Cardiac muscle cell (in vitro differentiated cells and primary cell): ENCODE results near the gene HLA-DMA. TPM values are rescaled to one million over a fixed set of nuclear protein-coding genes. Genes with fewer than 3 reads are reported as not detected.

Experiments used
- DNase-seq, 2 donors: peaks; one replicate each; pipeline versions ENCODE4 v3.0.0 to v3.0.0-alpha.2; 2010 to 2017; ENCODE audit warnings: low read depth in 1 of 2, low spot score in 1 of 2
- H3K27ac ChIP-seq: fragments of 200-600 bp; sonication (generic); 2 replicates; pipeline ENCODE4 v1.5.1; 2016
- H3K27me3 ChIP-seq: fragments of 200-600 bp; sonication (generic); 2 replicates; pipeline ENCODE4 v1.6.0; 2016; ENCODE audit warnings: control low read depth
- H3K36me3 ChIP-seq: fragments of 200-600 bp; sonication (generic); 2 replicates; pipeline ENCODE4 v1.5.1; 2016; ENCODE audit warnings: control low read depth
- H3K4me1 ChIP-seq: fragments of 200-600 bp; sonication (generic); 2 replicates; pipeline ENCODE4 v1.8.1; 2017; ENCODE audit warnings: low read depth, mild to moderate bottlenecking, mixed run types
- H3K4me3 ChIP-seq: fragments of 200-600 bp; sonication (generic); 2 replicates; pipeline ENCODE4 v1.5.1; 2016; ENCODE audit warnings: mild to moderate bottlenecking
- H3K9me3 ChIP-seq: fragments of 200-600 bp; sonication (generic); 2 replicates; pipeline ENCODE4 v1.5.1; 2017; ENCODE audit warnings: low read depth, mild to moderate bottlenecking, control low read depth
- polyA plus RNA-seq: library from polyadenylated mRNA; unstranded; fragments of >200 nt; fragmentation: Nextera tagmentation; extraction: Ambion mirVana; gene quantifications from 2 replicates; pipeline ENCODE4 v1.2.1, GENCODE V29; 2016
- total RNA-seq: library from RNA; depleted of rRNA; stranded (reverse); fragments of >200 nt; gene quantifications from 2 replicates; pipeline ENCODE4 v1.2.3, GENCODE V29; 2016
- TF ChIP-seq, protein P1 (sequence below): IDR thresholded peaks from 2 replicates; pipeline ENCODE4 v1.5.1; 2012; ENCODE audit warnings: low read depth, mild to moderate bottlenecking, low read length

HLA-DMA gene
- total and polyA plus RNA-seq, 2 experiments from 2014 or later = 2.9 to 3.7 TPM

DNA sequence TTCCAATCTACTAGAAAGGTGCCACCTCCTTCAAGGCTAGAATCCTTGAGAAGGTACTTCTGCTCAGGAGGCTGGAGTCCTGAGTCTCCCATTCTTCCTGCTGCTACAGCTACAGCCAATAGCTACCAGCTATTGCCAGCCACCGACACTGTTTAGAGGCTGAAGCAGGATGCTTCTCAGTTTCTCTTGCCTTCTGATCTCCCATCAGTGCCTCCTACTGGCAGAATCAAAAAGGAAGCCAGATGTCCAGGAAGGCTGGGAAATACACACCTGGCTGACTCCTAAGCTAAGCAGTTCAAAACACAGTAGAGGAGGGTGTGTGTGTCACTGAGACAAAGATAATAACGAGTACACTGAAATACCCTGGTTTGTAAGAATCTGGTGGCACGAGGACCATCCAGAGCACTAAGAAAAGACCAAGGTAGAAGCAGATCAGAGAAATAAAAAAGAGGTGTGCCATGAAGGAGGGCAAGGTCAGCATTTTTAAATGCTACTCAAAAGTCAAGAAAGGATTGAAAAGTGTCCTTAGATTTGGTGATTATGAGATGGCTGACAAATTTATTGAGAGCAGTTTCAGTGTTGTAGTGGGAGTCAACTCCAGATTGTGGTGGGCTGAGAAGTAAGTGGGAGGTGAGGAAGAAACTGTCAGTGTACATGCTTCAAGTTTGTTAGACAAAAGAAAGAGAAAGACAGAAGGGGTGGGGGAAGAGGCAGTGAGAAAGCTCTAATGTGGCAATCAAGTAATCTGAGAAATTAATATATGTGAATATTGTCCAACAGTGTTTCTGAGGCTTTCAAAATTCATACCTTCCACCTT lies 2.3 kb upstream of the HLA-DMA start:
- no peaks in the 10 kb centered on the region for H3K27me3 ChIP-seq
- DNase-seq = peak; percentile 24 to 26
- no peaks in the 10 kb centered on the region for H3K36me3 ChIP-seq
- no peaks in the 10 kb centered on the region for H3K4me1 ChIP-seq
- no peak overlapping the region for H3K27ac ChIP-seq
- no peaks in the 10 kb centered on the region for H3K9me3 ChIP-seq
- TF ChIP-seq, protein P1, sequence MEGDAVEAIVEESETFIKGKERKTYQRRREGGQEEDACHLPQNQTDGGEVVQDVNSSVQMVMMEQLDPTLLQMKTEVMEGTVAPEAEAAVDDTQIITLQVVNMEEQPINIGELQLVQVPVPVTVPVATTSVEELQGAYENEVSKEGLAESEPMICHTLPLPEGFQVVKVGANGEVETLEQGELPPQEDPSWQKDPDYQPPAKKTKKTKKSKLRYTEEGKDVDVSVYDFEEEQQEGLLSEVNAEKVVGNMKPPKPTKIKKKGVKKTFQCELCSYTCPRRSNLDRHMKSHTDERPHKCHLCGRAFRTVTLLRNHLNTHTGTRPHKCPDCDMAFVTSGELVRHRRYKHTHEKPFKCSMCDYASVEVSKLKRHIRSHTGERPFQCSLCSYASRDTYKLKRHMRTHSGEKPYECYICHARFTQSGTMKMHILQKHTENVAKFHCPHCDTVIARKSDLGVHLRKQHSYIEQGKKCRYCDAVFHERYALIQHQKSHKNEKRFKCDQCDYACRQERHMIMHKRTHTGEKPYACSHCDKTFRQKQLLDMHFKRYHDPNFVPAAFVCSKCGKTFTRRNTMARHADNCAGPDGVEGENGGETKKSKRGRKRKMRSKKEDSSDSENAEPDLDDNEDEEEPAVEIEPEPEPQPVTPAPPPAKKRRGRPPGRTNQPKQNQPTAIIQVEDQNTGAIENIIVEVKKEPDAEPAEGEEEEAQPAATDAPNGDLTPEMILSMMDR = peak; percentile 41
- H3K4me3 ChIP-seq = no peak overlapping the region

DNA sequence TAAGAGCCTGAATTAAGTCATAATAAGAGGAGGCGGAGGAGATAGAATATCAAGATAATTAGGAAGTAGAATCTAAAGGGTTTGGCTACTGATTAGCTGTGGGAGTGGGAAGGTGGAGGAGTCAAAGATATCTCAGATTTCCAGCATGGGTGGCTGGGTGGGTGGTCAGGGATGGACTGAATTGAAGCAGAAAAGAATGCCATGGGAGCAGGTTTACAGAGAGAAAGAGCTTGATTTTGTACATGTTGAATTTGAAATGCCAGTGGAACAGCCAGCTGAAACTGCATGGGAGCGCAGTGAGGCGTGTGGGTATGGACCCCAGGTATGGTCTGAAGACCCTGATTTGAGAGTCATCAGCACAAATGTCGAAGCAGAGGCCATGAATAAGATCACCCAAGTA lies 1.4 kb upstream of the HLA-DMA start:
- Histone ChIP-seq H3K9me3 (no peaks in the 10 kb centered on the region), H3K27me3 (no peaks in the 10 kb centered on the region), H3K4me3 (no peak overlapping the region), H3K4me1 (no peaks in the 10 kb centered on the region), H3K27ac (no peak overlapping the region), H3K36me3 (no peaks in the 10 kb centered on the region)
- DNase-seq = no peak
- TF ChIP-seq, protein P1 = no peak

DNA sequence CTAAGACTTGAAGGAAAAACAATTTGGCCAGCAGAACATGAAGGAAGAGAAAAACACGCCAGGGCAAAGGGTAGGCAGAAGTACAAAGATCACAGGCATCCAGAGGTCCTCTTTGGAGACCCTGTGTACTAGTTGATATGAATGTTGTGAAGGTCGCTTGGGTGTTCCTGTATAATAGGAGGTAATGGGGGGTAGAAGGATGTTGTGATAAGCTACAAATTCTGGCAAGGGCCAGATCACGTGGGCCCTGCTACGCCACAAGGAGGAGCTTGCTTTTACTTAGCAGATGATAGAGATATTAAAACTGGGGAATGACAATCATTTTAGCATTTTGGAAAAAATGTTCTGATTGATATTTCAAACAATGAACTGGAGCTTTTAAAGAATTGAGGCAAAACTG lies 878 bp upstream of the HLA-DMA start:
- Histone ChIP-seq H3K4me3 (no peak overlapping the region), H3K36me3 (no peaks in the 10 kb centered on the region), H3K9me3 (no peaks in the 10 kb centered on the region), H3K27ac (no peak overlapping the region), H3K4me1 (no peaks in the 10 kb centered on the region), H3K27me3 (no peaks in the 10 kb centered on the region)
- DNase-seq = no peak
- TF ChIP-seq, protein P1 = no peak

DNA sequence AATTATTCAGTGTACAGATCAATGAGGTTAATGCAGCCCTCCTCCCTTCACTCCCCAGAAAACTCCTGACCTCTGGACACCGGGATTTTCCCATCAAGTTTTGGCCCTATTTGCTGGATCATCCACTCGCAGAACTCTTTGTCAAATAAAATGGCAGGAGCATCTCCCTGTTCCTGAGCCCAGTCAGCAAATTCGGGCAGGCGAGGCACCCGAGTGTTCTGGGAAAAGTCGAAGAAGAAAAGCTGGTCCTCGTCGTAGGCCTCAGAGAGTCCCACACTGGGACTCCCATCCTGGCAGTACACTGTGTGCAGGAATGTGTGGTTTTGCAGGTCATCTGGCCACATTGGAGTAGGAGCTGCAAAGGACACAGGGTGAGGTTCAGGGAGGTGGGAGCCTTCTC lies 2.4 kb downstream of the HLA-DMA start:
- TF ChIP-seq, protein P1 = no peak
- no peaks in the 10 kb centered on the region for H3K4me1 ChIP-seq
- H3K36me3 ChIP-seq = no peaks in the 10 kb centered on the region
- no peaks in the 10 kb centered on the region for H3K27me3 ChIP-seq
- H3K27ac ChIP-seq = no peak overlapping the region
- DNase-seq = no peak
- H3K4me3 ChIP-seq = no peak overlapping the region
- no peaks in the 10 kb centered on the region for H3K9me3 ChIP-seq

DNA sequence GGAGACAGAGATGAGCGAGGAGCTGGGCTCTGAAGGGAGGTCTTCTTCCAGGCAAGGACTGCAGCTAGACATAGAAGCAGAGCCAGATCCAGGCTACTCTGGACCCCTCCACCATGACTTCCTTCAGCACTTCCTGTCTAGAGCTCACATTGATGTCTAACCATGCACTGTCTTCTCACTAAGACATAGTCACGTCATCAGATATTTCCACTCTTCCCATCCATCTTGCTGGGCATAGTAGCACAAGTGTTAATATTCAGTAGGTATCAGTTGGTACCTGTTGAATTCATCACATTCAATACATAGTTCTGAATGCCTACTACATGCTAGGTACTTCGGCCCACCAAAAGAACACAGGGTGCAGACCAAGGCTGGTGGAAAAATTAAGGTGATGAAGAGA lies 2.9 kb downstream of the HLA-DMA start:
- no peak for DNase-seq
- Histone ChIP-seq H3K9me3 (no peaks in the 10 kb centered on the region), H3K27me3 (no peaks in the 10 kb centered on the region), H3K4me3 (no peak overlapping the region), H3K36me3 (no peaks in the 10 kb centered on the region), H3K27ac (no peak overlapping the region), H3K4me1 (no peaks in the 10 kb centered on the region)
- TF ChIP-seq, protein P1 = no peak
